PC-9 (cell line): ENCODE data around the gene E2F8.

ENCODE experiments used
- EZH2 ChIP-seq: fragments of 200-600 bp; sonication (generic); IDR thresholded peaks from 2 replicates; pipeline ENCODE4 v1.8.0; 2017; ENCODE audit warnings: antibody characterized with exemption, low read depth
- TF ChIP-seq, protein P1 (sequence below): fragments of 200-600 bp; sonication (generic); conservative IDR thresholded peaks from 2 replicates; pipeline ENCODE4 v1.6.1; 2017; ENCODE audit warnings: mixed run types, antibody characterized with exemption, mild to moderate bottlenecking, moderate library complexity

DNA sequence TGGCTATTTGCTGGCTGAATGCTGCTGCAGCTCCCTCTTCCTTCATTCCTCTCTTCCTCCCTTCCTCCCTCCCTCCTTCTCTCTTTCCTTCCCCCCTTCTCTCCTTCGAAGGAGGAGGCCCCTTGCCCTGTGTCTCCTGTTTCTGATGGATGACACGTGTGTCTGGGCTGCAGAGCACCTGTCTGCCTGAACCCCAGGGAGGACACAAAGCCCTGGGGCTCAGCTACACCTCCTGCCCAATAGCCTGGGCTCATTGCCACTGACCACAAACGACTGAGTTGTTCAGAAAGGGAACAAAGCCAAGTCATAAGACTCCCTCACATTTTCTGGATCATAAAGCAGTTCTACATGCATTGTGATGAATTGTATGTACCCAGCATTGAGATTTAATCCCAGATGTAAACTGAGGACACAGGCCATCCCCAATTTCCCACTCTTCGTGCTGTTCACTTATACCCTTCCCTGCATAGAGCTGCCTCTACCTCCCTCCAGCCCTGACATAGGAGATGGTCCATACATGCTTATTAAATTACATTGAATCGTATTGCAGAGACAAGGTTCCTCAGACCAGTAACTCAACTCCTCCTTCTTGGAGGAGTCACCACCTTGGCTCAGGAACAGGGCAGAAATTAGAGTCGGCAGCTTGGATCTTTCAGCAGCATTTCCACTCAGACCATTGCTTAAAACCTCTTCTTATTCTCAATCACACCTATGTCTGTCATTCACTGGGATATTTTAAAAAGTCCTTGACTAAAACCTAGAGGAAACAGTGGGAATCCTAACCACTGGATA lies 40.1 kb downstream of the E2F8 start:
- TF ChIP-seq, protein P1, sequence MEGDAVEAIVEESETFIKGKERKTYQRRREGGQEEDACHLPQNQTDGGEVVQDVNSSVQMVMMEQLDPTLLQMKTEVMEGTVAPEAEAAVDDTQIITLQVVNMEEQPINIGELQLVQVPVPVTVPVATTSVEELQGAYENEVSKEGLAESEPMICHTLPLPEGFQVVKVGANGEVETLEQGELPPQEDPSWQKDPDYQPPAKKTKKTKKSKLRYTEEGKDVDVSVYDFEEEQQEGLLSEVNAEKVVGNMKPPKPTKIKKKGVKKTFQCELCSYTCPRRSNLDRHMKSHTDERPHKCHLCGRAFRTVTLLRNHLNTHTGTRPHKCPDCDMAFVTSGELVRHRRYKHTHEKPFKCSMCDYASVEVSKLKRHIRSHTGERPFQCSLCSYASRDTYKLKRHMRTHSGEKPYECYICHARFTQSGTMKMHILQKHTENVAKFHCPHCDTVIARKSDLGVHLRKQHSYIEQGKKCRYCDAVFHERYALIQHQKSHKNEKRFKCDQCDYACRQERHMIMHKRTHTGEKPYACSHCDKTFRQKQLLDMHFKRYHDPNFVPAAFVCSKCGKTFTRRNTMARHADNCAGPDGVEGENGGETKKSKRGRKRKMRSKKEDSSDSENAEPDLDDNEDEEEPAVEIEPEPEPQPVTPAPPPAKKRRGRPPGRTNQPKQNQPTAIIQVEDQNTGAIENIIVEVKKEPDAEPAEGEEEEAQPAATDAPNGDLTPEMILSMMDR: no peak
- no peak for TF ChIP-seq EZH2
